IgD-negative memory B cell (primary cell): Measurements from ENCODE around the gene PRTG. TPM values are rescaled to one million over a fixed set of nuclear protein-coding genes. Genes with fewer than 3 reads are reported as not detected.
A peak's percentile ranks its signal among the peaks of the same experiment; 100 is the strongest.
"Not testable (repeated sequence)": the region's sequence is repeated elsewhere in the genome, so short reads cannot be mapped to it uniquely, and the experiment has no call there.

Experiments used
- H3K27ac Mint-ChIP-seq, 3 donors: one replicate each; pipeline ENCODE4 v1.8.0; 2020 to 2022; ENCODE audit warnings: mild to moderate bottlenecking in 3 of 3, mixed read lengths in 3 of 3, moderate library complexity in 1 of 3
- H3K27me3 Mint-ChIP-seq: one replicate; pipeline ENCODE4 v1.8.0; 2021; ENCODE audit warnings: mixed read lengths
- H3K36me3 Mint-ChIP-seq: one replicate; pipeline ENCODE4 v1.8.0; 2020; ENCODE audit warnings: mild to moderate bottlenecking, mixed read lengths
- H3K4me1 Mint-ChIP-seq, 3 donors: one replicate each; pipeline ENCODE4 v1.8.0; 2020 to 2022; ENCODE audit warnings: mixed read lengths in 3 of 3, mild to moderate bottlenecking in 1 of 3
- H3K4me3 Mint-ChIP-seq, 4 donors: one replicate each; pipeline ENCODE4 v1.8.0; 2020 to 2022; ENCODE audit warnings: mild to moderate bottlenecking in 4 of 4, mixed read lengths in 4 of 4, moderate library complexity in 3 of 4
- H3K9me3 Mint-ChIP-seq, 3 donors: one replicate each; pipeline ENCODE4 v1.8.0; 2020 to 2021; ENCODE audit warnings: mixed read lengths in 3 of 3, mild to moderate bottlenecking in 1 of 3
- polyA plus RNA-seq: library from polyadenylated mRNA; unstranded; fragments of 300-500 nt; fragmentation: Illumina TruSeq; gene quantifications from one replicate; pipeline ENCODE4 v1.2.3, GENCODE V29; 2021

PRTG gene
- polyA plus RNA-seq, 1 donor from 2014 or later = not detected

DNA sequence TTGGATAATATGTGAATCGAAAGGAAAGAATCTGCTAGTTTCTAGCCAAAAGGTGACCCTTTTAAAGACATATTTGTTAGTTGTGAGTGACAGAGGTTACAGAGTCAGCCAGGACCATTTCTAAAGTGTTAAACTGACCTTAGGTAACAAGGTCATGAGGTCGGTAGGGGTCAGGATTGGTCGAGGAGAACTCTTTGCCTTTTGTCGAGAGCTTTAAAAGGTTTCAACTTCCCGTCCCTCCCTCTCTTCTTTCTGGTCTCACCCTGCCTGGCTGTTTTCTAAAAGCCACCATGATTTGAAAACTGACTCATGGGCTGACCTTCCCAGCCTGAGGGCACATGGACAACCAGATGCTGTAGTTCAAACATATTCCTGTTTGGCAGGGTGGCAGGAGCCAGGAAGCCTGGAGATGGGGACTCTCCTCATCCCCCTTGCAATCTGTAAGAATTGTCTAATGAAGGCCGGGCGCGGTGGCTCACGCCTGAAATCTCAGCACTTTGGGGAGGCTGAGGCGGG, 25.8 kb upstream of the PRTG start:
- peaks cover 1% of the 10 kb centered on the region for H3K36me3 Mint-ChIP-seq
- no peak overlapping the region for H3K4me3 Mint-ChIP-seq
- no peaks in the 10 kb centered on the region for H3K4me1 Mint-ChIP-seq
- H3K27me3 Mint-ChIP-seq = peaks cover 10% of the 10 kb centered on the region
- H3K27ac Mint-ChIP-seq = no peak overlapping the region
- no peaks in the 10 kb centered on the region for H3K9me3 Mint-ChIP-seq

DNA sequence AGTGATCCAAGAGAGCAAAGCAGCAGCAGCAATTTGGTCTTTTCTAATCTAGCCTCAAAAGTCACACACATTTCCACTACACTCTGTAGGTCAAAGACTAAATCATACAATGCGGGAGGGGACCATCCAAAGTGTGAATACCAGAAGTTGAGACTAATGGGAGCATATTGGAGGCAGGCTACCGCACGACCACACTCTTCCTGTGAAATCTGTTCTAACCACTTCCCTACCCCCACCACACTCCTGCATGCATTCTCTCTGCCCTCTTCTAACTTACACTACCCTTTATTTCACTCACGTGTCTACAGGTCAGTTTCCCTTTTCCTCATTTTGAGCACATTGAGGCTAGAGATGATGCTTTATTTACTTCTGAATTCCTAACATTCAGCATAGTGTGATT, 23.7 kb upstream of the PRTG start:
- H3K9me3 Mint-ChIP-seq = no peaks in the 10 kb centered on the region
- peaks cover 10% of the 10 kb centered on the region for H3K27me3 Mint-ChIP-seq
- no peak overlapping the region for H3K4me3 Mint-ChIP-seq
- peaks cover 1% of the 10 kb centered on the region for H3K36me3 Mint-ChIP-seq
- H3K27ac Mint-ChIP-seq = no peak overlapping the region
- no peaks in the 10 kb centered on the region for H3K4me1 Mint-ChIP-seq

GRCh38 chr15:55764398-55764797, 21.4 kb upstream of the PRTG start:
- H3K27me3 Mint-ChIP-seq = peaks cover 2% of the 10 kb centered on the region
- no peaks in the 10 kb centered on the region for H3K9me3 Mint-ChIP-seq
- no peaks in the 10 kb centered on the region for H3K4me1 Mint-ChIP-seq
- H3K4me3 Mint-ChIP-seq = no peak overlapping the region
- no peaks in the 10 kb centered on the region for H3K36me3 Mint-ChIP-seq
- no peak overlapping the region for H3K27ac Mint-ChIP-seq

DNA sequence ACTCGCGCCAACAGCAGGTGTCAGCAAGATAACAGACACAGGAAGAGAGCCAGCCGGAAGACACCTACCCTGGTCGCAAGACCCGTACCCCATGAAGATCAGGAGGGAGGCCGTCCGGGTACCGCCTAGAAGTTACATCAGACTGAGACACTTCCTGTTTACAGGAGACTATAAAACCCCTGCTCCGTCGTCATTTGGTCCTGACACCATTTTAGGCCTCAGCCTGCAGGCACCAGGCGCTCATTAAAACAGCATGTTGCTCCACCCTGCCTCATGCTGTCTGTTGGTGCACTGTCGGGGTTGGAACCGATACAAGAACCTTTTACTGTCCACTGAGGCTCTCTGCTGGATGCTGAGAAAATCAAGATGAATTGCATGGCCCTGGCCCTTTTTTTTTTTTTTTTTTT, 15.6 kb upstream of the PRTG start:
- no peaks in the 10 kb centered on the region for H3K36me3 Mint-ChIP-seq
- peaks cover 0 to 2% (median 0%) of the 10 kb centered on the region in 3 donors for H3K9me3 Mint-ChIP-seq
- no peak overlapping the region for H3K4me3 Mint-ChIP-seq
- H3K27ac Mint-ChIP-seq = peak overlapping the region in 1 of 3 donors; percentile 42
- peaks cover 0 to 3% (median 0%) of the 10 kb centered on the region in 3 donors for H3K4me1 Mint-ChIP-seq
- peaks cover 1% of the 10 kb centered on the region for H3K27me3 Mint-ChIP-seq

GRCh38 chr15:55753433-55753832, 10.5 kb upstream of the PRTG start:
- H3K27me3 Mint-ChIP-seq, H3K4me3 Mint-ChIP-seq, H3K36me3 Mint-ChIP-seq, H3K9me3 Mint-ChIP-seq, H3K27ac Mint-ChIP-seq, H3K4me1 Mint-ChIP-seq: not testable (repeated sequence)

DNA sequence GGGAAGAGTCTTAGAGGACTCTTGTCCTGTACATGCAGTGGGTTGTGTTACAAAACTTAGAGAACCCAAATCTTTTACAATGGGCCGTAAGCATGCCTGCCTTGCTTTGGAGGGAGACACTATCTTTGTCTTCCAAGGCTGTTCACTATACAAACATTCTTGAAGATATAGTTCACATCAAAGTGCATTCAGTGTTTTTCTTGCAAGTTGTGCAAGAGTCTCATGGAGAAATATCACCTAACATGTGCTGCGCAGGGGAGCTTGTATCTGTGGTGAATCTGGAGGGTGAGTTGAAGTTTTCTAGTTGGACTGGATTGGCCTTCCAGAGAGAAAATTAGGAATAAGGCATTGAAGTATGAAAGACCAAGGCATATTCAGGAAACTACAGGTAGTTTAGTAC, 7.8 kb upstream of the PRTG start:
- Mint-ChIP-seq H3K27ac (no peak overlapping the region), H3K9me3 (peaks cover 0 to 2% (median 0%) of the 10 kb centered on the region in 3 donors), H3K4me1 (no peaks in the 10 kb centered on the region), H3K36me3 (no peaks in the 10 kb centered on the region), H3K27me3 (peaks cover 5% of the 10 kb centered on the region), H3K4me3 (no peak overlapping the region)

DNA sequence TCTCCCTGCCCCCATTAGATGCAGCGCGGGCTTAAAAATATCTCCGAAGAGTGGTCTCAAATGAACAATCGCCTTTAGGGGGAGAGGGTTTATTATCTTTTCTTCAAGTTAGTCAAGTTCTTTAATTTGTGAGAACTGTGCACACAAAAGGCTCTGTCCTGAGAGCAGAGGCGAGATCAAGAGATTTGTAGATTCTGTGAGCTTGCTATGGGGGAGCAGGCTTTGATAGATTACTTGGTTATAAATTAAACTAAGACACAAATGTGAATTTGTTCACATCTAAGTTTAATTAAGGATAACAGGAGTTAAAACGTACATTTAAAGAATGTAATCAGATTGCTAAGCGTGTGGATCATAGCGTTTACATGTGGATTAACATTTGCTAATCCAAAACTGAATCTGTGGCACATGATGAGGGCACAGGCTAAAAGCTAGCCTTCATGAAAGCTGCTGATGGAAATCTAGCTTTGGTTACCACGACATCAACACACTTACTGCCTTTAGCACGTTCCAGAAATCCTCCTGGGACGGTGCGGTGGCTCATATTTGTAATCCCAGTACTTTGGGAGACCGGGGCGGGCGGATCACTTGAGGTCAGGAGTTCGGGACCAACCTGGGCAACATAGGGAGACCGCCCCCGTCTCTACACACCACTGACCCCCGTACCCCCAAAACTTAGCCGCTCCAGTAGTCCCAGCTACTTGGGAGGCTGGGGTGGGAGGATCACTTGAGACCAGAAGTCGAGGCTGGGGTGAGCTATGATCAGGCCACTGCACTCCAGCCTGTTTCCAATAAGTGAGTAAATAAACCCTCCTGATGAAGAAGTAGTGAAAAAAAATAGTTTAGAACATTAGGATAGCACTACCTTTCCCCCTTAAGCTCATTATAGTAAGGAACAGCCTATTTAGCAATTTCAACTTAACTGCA, 1.0 kb upstream of the PRTG start:
- peaks cover 0 to 2% (median 0%) of the 10 kb centered on the region in 3 donors for H3K9me3 Mint-ChIP-seq
- no peak overlapping the region for H3K27ac Mint-ChIP-seq
- H3K36me3 Mint-ChIP-seq = no peaks in the 10 kb centered on the region
- H3K27me3 Mint-ChIP-seq = peaks cover 23% of the 10 kb centered on the region
- peak overlapping the region; percentile 27 to 87 (median 78) for H3K4me3 Mint-ChIP-seq
- H3K4me1 Mint-ChIP-seq = no peaks in the 10 kb centered on the region

DNA sequence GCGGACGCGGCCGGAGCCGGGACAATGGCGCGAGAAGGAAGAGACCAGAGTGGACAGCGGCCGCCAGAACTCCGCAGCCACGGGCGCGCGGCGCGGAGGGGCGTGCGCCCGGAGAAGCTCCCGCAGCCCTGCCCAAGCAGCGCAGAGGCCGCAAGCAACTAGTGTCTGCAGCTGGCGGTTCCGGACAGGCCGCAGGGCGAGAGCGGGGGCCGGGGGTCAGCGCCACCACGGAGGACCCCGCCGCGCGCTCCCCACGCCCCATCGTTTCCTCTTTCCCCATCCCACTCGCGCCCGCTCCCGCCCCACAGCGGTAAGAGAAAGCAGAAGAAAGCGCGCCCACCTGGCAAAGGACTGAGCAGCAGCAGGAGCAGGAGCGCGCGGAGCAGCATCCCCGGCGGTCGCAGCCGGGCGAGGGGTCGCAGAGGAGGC, 440 bp downstream of the PRTG start:
- H3K4me3 Mint-ChIP-seq = peak overlapping the region in 3 of 4 donors; percentile 70 to 75 (median 71)
- H3K4me1 Mint-ChIP-seq = no peaks in the 10 kb centered on the region
- H3K27me3 Mint-ChIP-seq = peaks cover 20% of the 10 kb centered on the region
- no peaks in the 10 kb centered on the region for H3K36me3 Mint-ChIP-seq
- no peak overlapping the region for H3K27ac Mint-ChIP-seq
- H3K9me3 Mint-ChIP-seq = no peaks in the 10 kb centered on the region

DNA sequence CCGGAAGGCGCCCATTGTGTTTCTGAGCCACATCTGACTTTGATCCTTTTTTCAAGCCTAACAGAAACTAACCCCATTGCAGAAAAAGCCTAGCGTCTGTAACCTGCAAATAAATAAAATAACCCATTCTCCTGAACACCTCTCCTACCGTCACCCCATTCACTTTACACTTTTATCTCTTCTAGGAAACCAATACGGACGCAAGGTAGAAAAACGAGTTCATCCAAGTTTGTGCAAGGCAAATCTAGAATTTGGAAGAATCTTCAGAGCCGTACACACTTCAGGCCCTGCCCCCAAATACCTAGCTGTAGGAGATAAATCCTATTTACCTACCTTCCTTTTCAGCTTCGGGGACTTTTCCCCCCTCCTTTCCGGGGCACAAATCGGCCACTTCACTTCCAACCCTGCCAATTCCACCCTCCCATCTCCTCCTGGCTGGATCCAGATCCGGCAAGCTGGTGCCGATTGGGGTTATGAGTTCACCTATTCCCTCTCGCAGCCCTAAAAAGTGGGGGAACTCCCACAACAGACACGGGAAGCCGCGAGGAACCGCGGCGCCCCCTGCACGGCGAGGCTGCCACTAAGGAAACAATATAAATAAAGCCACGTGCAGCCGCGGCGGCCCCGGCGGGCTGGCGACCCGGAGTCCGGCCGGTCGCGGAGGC, 987 bp downstream of the PRTG start:
- Mint-ChIP-seq H3K4me1 (no peaks in the 10 kb centered on the region), H3K9me3 (no peaks in the 10 kb centered on the region), H3K4me3 (no peak overlapping the region), H3K27ac (no peak overlapping the region), H3K36me3 (no peaks in the 10 kb centered on the region), H3K27me3 (peaks cover 20% of the 10 kb centered on the region)

DNA sequence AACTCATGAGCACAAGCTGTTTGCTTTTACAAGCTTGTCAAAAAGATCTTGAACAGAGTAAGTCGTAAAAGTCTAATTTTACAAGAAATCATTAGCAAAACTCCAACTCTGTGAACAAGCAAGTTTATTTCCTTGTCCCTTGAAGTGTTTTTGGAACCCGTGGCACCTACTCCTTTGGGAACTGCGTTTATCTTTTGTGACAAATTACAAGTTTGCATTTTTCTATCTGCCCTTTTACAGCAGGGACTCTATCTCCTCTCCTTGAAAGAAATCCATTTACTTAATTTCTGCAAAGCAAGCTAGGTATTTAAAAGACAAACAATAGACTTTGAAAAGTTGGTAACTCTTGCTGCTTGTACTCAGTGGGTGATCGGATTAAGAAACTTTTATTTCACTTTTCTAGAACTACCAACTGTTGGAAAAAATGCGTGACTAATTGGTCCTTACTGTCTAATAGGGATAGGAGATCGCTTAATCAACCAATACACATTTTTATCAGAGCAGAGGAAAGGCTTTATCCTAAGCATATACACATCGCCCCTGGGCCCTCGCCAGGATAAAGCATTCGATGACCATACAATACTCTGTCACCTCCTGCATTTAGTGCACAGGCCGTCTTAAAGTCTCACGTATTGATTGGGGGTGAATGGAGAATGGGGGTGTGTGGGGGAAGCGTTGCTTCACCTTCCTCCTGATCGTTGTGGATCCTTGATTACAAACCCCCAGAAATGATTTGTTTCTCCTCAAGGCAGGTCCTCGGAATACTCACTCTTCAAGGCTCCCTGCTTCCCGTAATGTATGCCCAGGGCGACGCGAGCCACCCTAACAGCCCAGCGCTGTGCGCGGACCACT, 1.7 kb downstream of the PRTG start:
- peaks cover 20% of the 10 kb centered on the region for H3K27me3 Mint-ChIP-seq
- H3K27ac Mint-ChIP-seq = no peak overlapping the region
- H3K9me3 Mint-ChIP-seq = no peaks in the 10 kb centered on the region
- no peaks in the 10 kb centered on the region for H3K36me3 Mint-ChIP-seq
- no peak overlapping the region for H3K4me3 Mint-ChIP-seq
- H3K4me1 Mint-ChIP-seq = no peaks in the 10 kb centered on the region

GRCh38 chr15:55740359-55740878, 2.5 kb downstream of the PRTG start:
- H3K4me1 Mint-ChIP-seq = no peaks in the 10 kb centered on the region

GRCh38 chr15:55739641-55740040, 3.3 kb downstream of the PRTG start:
- H3K27me3 Mint-ChIP-seq = peaks cover 21% of the 10 kb centered on the region
- H3K4me1 Mint-ChIP-seq = no peaks in the 10 kb centered on the region
- H3K4me3 Mint-ChIP-seq = no peak overlapping the region
- no peaks in the 10 kb centered on the region for H3K36me3 Mint-ChIP-seq
- no peaks in the 10 kb centered on the region for H3K9me3 Mint-ChIP-seq
- H3K27ac Mint-ChIP-seq = no peak overlapping the region

More at GRCh38 chr15:55740359-55740878, 2.5 kb downstream of the PRTG start:
- Mint-ChIP-seq H3K9me3 (no peaks in the 10 kb centered on the region), H3K36me3 (no peaks in the 10 kb centered on the region), H3K4me3 (no peak overlapping the region), H3K27me3 (peaks cover 24% of the 10 kb centered on the region), H3K27ac (no peak overlapping the region)

DNA sequence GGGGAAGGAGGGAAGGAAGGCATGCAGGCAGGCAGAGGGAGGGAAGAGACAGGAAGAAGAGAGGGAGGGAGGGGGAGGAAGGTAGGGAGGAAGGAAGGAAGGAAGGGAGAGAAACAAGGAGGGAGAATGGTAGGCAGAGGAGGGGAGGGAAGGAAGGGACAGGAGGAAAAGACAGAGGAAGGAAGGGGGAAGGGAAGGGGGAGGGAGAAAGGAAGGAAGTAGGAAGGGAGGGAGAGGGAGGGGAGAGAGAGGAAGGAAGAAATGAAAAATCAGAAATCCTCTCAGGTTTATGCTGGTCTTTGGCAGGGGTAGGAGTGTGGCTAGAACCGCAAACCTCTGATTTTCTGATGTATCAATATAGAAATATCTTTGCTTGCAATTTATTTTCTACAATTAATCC, 4.2 kb downstream of the PRTG start:
- Mint-ChIP-seq H3K4me1 (no peaks in the 10 kb centered on the region), H3K27me3 (peaks cover 13% of the 10 kb centered on the region), H3K9me3 (no peaks in the 10 kb centered on the region), H3K27ac (no peak overlapping the region), H3K4me3 (peak overlapping the region in 1 of 4 donors; percentile 60), H3K36me3 (no peaks in the 10 kb centered on the region)

DNA sequence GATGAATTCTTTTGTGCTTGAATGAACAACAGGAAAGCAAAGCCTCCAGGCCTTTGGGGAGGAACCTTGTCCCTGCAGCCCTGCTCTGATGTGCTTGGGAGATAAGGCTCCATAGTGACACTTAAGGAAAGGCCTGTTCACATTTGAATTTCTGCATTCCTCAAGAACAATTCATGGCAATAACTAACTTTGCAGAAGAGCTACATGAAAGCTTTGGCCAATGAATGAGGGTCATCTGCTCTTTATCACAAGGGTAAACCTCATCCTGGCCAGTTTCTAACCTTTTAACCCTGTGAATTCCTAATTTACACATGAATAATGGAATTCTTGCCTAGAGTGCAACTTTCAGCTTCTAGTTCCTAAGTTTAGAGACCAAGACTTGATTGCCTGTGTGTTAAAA, 5.6 kb downstream of the PRTG start:
- Mint-ChIP-seq H3K4me1 (no peaks in the 10 kb centered on the region), H3K4me3 (no peak overlapping the region), H3K27ac (no peak overlapping the region), H3K36me3 (no peaks in the 10 kb centered on the region), H3K27me3 (peaks cover 12% of the 10 kb centered on the region), H3K9me3 (no peaks in the 10 kb centered on the region)
